Fibroblast of villous mesenchyme (primary cell): ENCODE measurements around the gene FSTL1. TPM values are rescaled to one million over a fixed set of nuclear protein-coding genes. Genes with fewer than 3 reads are reported as not detected.

Source experiments
- DNase-seq: peaks from one replicate; pipeline ENCODE4 v3.0.0-alpha.2; 2010; ENCODE audit warnings: low read depth
- H3K4me3 ChIP-seq: 2 replicates; pipeline ENCODE4 v1.5.1; 2011; ENCODE audit warnings: low read depth, mild to moderate bottlenecking, low read length
- total RNA-seq: library from RNA; depleted of rRNA; stranded (reverse); fragments of >200 nt; gene quantifications from 2 replicates; pipeline ENCODE4 v1.2.3, GENCODE V29; 2012
- TF ChIP-seq, protein P1 (sequence below): IDR thresholded peaks from 2 replicates; pipeline ENCODE4 v1.5.1; 2012; ENCODE audit warnings: low read depth, mild to moderate bottlenecking, low read length; ENCODE audit not compliant: insufficient read depth

Gene FSTL1
- total RNA-seq, 1 donor = 1,795 TPM

DNA sequence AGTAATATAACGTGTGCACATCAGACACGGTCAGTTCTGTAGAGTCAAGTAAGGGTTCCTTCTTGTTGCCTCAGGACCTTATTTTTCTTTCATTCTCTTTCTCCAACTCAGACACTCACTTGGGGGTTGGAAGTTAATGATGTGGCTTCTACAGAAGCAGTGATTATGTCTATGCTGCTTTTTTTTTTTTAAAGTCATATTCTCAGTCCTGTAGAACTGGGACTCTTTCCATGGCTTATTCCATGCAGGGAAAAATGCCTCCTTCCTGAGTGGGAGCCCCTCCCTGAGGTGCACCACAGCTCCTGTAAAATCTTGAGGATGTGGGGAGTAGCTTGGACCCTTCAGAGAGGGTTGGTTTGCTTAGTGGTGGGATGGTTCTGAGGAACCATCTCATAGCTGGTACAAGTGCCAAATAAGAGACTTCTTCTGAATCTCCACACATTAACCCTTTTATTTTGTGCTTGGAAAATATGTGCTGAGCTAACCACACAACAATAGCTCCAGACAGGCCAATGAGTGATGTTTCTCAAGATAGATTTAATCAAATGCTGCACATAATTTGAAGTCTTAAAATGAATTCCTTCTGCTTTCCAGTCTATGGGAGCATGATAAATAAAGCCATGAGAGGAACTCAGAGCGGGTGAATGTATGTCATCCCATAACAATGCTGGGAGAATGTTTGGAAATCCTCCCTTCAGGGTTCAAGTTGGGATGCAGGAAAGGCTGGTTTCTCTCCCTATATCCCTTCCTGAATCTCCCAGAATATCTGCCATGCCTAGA, 23.3 kb upstream of the FSTL1 start:
- H3K4me3 ChIP-seq = no peak overlapping the region
- TF ChIP-seq, protein P1, sequence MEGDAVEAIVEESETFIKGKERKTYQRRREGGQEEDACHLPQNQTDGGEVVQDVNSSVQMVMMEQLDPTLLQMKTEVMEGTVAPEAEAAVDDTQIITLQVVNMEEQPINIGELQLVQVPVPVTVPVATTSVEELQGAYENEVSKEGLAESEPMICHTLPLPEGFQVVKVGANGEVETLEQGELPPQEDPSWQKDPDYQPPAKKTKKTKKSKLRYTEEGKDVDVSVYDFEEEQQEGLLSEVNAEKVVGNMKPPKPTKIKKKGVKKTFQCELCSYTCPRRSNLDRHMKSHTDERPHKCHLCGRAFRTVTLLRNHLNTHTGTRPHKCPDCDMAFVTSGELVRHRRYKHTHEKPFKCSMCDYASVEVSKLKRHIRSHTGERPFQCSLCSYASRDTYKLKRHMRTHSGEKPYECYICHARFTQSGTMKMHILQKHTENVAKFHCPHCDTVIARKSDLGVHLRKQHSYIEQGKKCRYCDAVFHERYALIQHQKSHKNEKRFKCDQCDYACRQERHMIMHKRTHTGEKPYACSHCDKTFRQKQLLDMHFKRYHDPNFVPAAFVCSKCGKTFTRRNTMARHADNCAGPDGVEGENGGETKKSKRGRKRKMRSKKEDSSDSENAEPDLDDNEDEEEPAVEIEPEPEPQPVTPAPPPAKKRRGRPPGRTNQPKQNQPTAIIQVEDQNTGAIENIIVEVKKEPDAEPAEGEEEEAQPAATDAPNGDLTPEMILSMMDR = no peak
- DNase-seq = no peak

DNA sequence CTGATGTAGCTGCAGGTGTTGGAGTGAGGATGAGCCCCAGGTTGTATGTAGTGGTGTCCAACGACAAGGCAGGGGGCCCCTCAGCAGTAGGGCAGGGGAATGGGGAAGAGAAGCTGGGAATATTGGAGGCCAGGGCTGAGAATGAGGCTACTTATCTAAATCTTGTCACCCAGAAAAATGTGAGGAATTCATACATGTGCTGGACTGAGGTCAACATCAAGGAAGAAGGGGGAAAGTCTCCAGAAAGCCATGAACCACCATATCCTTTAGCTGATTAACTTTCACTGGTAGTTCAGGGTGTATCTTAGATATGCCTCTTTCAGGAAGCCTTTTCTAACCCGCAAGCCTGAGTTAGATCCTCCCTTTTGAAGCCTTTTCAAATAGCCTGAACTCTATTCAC, 22.6 kb upstream of the FSTL1 start:
- TF ChIP-seq, protein P1 = no peak
- H3K4me3 ChIP-seq = no peak overlapping the region
- DNase-seq = no peak

DNA sequence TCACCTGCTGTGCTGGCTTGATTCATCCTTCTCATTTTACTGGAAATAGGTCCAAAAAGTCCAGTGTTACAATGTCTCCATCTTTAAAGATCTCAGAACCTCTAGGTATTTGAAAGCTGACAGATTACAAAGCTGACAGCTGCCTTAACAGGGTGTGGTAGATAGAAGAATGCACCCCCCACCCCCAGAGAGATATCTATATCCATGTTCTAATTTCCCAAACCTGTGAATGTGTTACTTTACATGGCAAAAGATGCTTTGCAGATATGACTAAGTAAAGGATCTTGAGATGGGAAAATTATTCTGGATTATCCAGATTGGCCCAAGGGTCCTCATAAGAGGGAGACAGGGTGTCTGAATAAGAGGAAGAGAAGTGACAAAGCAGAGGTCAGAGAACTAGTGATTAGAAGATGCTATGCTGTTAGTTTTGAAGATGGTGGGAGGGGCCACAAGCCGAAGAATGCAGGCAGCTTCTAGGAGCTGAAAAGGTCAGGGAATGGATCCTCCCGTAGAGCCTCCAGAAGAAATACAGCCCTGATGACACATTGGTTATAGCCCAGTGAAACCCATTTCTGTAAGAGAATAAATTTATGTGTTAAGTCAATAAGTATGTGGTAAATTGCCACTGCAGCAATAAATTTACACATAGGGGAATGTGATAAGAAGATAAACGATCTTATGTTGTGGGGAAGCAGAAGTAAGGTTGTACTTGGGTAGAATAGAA, 21.5 kb upstream of the FSTL1 start:
- TF ChIP-seq, protein P1 = no peak
- DNase-seq = no peak
- H3K4me3 ChIP-seq = no peak overlapping the region

DNA sequence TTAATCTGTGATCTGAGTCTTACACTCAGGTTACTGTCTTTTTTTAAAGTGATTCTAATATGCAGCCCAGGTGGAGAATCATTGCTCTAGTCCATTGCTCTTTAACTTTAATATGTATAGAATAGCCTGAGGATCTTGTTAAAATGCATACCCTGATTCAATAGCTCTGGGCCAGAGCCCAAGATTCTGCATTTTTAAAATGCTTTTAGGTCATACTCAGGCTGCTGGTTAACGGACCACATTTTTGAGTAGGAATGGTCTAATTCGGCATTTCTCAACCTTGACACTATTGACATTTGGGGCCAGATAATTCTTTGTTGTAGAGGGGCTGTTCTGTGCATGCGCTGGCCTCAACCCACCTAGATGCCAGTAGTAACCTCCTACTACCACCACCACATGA, 20.9 kb upstream of the FSTL1 start:
- no peak overlapping the region for H3K4me3 ChIP-seq
- TF ChIP-seq, protein P1 = no peak
- no peak for DNase-seq

DNA sequence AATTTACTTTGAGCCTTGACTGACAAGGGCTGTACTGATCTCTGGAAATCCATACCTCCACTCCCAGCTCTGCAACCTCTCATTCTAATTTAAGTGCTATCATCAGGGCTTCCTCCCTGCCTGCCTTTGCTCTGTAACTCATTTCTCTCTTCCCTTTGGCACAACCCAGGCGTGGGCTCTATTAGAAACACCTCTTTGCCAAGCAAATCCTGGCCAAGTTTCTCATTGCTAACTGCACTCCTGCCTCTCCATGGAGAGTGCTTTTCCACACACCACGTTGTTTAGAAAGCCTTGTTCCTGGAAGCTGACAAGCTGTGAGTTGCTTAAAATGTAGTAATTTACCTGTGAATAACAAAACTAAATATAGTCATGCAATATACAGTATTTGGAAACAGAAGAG, 20.1 kb upstream of the FSTL1 start:
- TF ChIP-seq, protein P1 = no peak
- no peak for DNase-seq
- no peak overlapping the region for H3K4me3 ChIP-seq

DNA sequence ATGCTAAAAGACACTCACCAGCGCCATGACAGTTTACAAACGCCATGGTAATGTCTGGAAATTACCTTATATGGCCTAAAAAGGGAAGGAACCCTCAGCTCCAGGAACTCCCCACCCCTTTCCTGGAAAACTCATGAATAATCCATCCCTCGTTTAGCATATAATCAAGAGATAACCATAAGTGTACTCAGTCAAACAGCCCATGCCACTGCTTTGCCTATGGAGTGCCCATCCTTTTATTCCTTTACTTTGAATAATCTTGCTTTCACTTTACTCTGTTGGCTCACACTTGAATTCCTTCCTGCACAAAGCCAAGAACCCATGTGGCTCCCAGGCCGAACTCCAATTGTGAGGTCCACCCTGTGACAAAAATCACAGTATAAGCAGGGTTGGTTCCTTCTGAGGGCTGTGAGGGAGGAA, 19.1 kb upstream of the FSTL1 start:
- TF ChIP-seq, protein P1 = no peak
- no peak for DNase-seq
- H3K4me3 ChIP-seq = no peak overlapping the region
